ENCODE measurements around the gene TRAPPC13. TPM values are rescaled to one million over a fixed set of nuclear protein-coding genes. Genes with fewer than 3 reads are reported as not detected.

Gene TRAPPC13
- total and polyA plus RNA-seq, 2 experiments from 2014 or later = 16.3 to 20.1 TPM

GRCh38 chr5:65696892-65697291, 72.1 kb downstream of the TRAPPC13 start:
- Histone ChIP-seq H3K27ac (ENCODE audit: low read depth) (no peak overlapping the region), H3K79me2 (replicated peaks; ENCODE audit: insufficient read depth) (no peaks in the 10 kb centered on the region), H3K4me3 (no peak overlapping the region), H4K20me1 (replicated peaks; ENCODE audit: insufficient read depth) (no peaks in the 10 kb centered on the region), H3K4me1 (ENCODE audit: insufficient read depth) (peaks cover 10% of the 10 kb centered on the region), H3K36me3 (ENCODE audit: insufficient read depth) (no peaks in the 10 kb centered on the region), H3F3A (replicated peaks; ENCODE audit: low read depth) (no peaks in the 10 kb centered on the region), H3K4me2 (no peak overlapping the region), H3K9me2 (ENCODE audit: insufficient read depth) (no peaks in the 10 kb centered on the region), H2AFZ (no peak overlapping the region), H3K27me3 (ENCODE audit: insufficient read depth) (no peaks in the 10 kb centered on the region)
- Mint-ChIP-seq H3K9me3 (no peaks in the 10 kb centered on the region; the same call in 2 of the 3 replicates), H3K36me3 (ENCODE audit: low read depth) (peaks cover 1% of the 10 kb centered on the region; the same call in 2 of the 3 replicates), H3K27me3 (ENCODE audit: insufficient read depth, low read depth, poor library complexity) (no peaks in the 10 kb centered on the region), H3K27ac (no peak overlapping the region), H3K4me1 (no peaks in the 10 kb centered on the region), H3K4me3 (no peak overlapping the region)
- ATAC-seq (no peak), DNase-seq (ENCODE audit: low spot score) (no peak)
- no peak for TF ChIP-seq CTCF (conservative IDR thresholded peaks at IDR 0.05; ENCODE audit: low read depth in 2 of 2)
- TF ChIP-seq ETS1 (IDR thresholded peaks at IDR 0.05) = no peak
- TF ChIP-seq STAT1 (IDR thresholded peaks at IDR 0.05; ENCODE audit: unreplicated experiment) = no peak
- no peak for TF ChIP-seq EZH2 (IDR thresholded peaks at IDR 0.05; ENCODE audit: low read depth, unreplicated experiment)
- no peak for TF ChIP-seq JUNB (IDR thresholded peaks at IDR 0.05; ENCODE audit: unreplicated experiment)
- TF ChIP-seq CREB1 (CRISPR knock-in tag; IDR thresholded peaks at IDR 0.05; ENCODE audit: low read depth) = no peak
- TF ChIP-seq POLR2AphosphoS5 (IDR thresholded peaks at IDR 0.05; ENCODE audit: low read depth) = no peak

- no peak for ATAC-seq
- no peak overlapping the region for H3K27ac ChIP-seq (ENCODE audit: low read depth)
These were observed 74.5 kb downstream of the TRAPPC13 start for GRCh38 chr5:65699338-65699737.

GRCh38 chr5:65702036-65702435, 77.2 kb downstream of the TRAPPC13 start:
- H2AFZ ChIP-seq = no peak overlapping the region
- Mint-ChIP-seq H3K27me3 (ENCODE audit: insufficient read depth, low read depth, poor library complexity) (no peaks in the 10 kb centered on the region), H3K36me3 (ENCODE audit: low read depth) (peaks cover 17% of the 10 kb centered on the region; the same call in 2 of the 3 replicates), H3K27ac (no peak overlapping the region), H3K9me3 (no peaks in the 10 kb centered on the region), H3K4me3 (no peak overlapping the region), H3K4me1 (no peaks in the 10 kb centered on the region)
- H3K9me2 ChIP-seq (ENCODE audit: insufficient read depth) = no peaks in the 10 kb centered on the region
- H3K27ac ChIP-seq (ENCODE audit: low read depth) = no peak overlapping the region
- H3F3A ChIP-seq (replicated peaks; ENCODE audit: low read depth) = no peaks in the 10 kb centered on the region
- no peaks in the 10 kb centered on the region for H4K20me1 ChIP-seq (replicated peaks; ENCODE audit: insufficient read depth)
- no peak overlapping the region for H3K4me2 ChIP-seq
- no peaks in the 10 kb centered on the region for H3K4me1 ChIP-seq (ENCODE audit: insufficient read depth)
- H3K36me3 ChIP-seq (ENCODE audit: insufficient read depth) = 0 out of 2 replicates have a peak, but pooled peaks cover 4% of the 10 kb centered on the region
- H3K4me3 ChIP-seq = no peak overlapping the region
- DNase-seq (ENCODE audit: low spot score) = no peak
- no peak for ATAC-seq
- H3K27me3 ChIP-seq (ENCODE audit: insufficient read depth) = no peaks in the 10 kb centered on the region
- H3K79me2 ChIP-seq (replicated peaks; ENCODE audit: insufficient read depth) = no peaks in the 10 kb centered on the region
- TF ChIP-seq ZNF331 (CRISPR knock-in tag; IDR thresholded peaks at IDR 0.05; ENCODE audit: low read depth) (no peak), CTCF (conservative IDR thresholded peaks at IDR 0.05; ENCODE audit: low read depth in 2 of 2) (no peak), JUNB (IDR thresholded peaks at IDR 0.05; ENCODE audit: unreplicated experiment) (no peak), POLR2AphosphoS5 (IDR thresholded peaks at IDR 0.05; ENCODE audit: low read depth) (no peak)

More at GRCh38 chr5:65699338-65699737, 74.5 kb downstream of the TRAPPC13 start:
- Histone ChIP-seq H3K27me3 (ENCODE audit: insufficient read depth) (no peaks in the 10 kb centered on the region), H3K4me1 (ENCODE audit: insufficient read depth) (peaks cover 10% of the 10 kb centered on the region), H4K20me1 (replicated peaks; ENCODE audit: insufficient read depth) (no peaks in the 10 kb centered on the region), H3K4me3 (no peak overlapping the region), H3K79me2 (replicated peaks; ENCODE audit: insufficient read depth) (no peaks in the 10 kb centered on the region), H3K9me2 (ENCODE audit: insufficient read depth) (no peaks in the 10 kb centered on the region), H3K4me2 (no peak overlapping the region), H3K36me3 (ENCODE audit: insufficient read depth) (no peaks in the 10 kb centered on the region), H2AFZ (no peak overlapping the region), H3F3A (replicated peaks; ENCODE audit: low read depth) (no peaks in the 10 kb centered on the region)
- TF ChIP-seq NANOG (IDR thresholded peaks at IDR 0.05; ENCODE audit: borderline replicate concordance) = no peak
- no peak for TF ChIP-seq CREB1 (CRISPR knock-in tag; IDR thresholded peaks at IDR 0.05; ENCODE audit: low read depth)
- Mint-ChIP-seq H3K27ac (no peak overlapping the region), H3K4me3 (no peak overlapping the region), H3K27me3 (ENCODE audit: insufficient read depth, low read depth, poor library complexity) (no peaks in the 10 kb centered on the region), H3K9me3 (no peaks in the 10 kb centered on the region), H3K36me3 (ENCODE audit: low read depth) (peaks cover 14% of the 10 kb centered on the region; the same call in 2 of the 3 replicates), H3K4me1 (no peaks in the 10 kb centered on the region)
- no peak for DNase-seq (ENCODE audit: low spot score)

Data from GM23338 (cell line).